Parathyroid adenoma (tissue), 2 donors: ENCODE data around the gene NAA11.

Source experiments
- H2AFZ ChIP-seq: fragments of 300-600 bp; sonication (generic); one replicate; pipeline ENCODE4 v1.7.0; 2017; ENCODE audit warnings: antibody characterized with exemption, mild to moderate bottlenecking
- H3K27ac ChIP-seq: fragments of 300-600 bp; sonication (generic); one replicate; pipeline ENCODE4 v1.7.0; 2017
- H3K27me3 ChIP-seq: fragments of 300-600 bp; sonication (generic); one replicate; pipeline ENCODE4 v1.7.0; 2017; ENCODE audit warnings: low read length; ENCODE audit not compliant: control insufficient read depth, insufficient read depth
- H3K36me3 ChIP-seq: fragments of 300-600 bp; sonication (generic); one replicate; pipeline ENCODE4 v1.7.0; 2017; ENCODE audit warnings: low read length; ENCODE audit not compliant: control insufficient read depth, insufficient read depth
- H3K4me1 ChIP-seq: fragments of 300-600 bp; sonication (generic); one replicate; pipeline ENCODE4 v1.7.0; 2017; ENCODE audit warnings: control low read depth
- H3K4me2 ChIP-seq: fragments of 300-600 bp; sonication (generic); one replicate; pipeline ENCODE4 v1.7.0; 2017; ENCODE audit warnings: low read length
- H3K4me3 ChIP-seq: fragments of 300-600 bp; sonication (generic); one replicate; pipeline ENCODE4 v1.7.0; 2017; ENCODE audit warnings: low read depth, low read length
- H3K79me2 ChIP-seq: fragments of 300-600 bp; sonication (generic); one replicate; pipeline ENCODE4 v1.7.0; 2017; ENCODE audit warnings: control low read depth
- H3K9ac ChIP-seq: fragments of 300-600 bp; sonication (generic); one replicate; pipeline ENCODE4 v1.7.0; 2017; ENCODE audit warnings: mild to moderate bottlenecking
- H3K9me3 ChIP-seq: fragments of 300-600 bp; sonication (generic); one replicate; pipeline ENCODE4 v1.7.0; 2017; ENCODE audit warnings: low read length; ENCODE audit not compliant: control insufficient read depth
- TF ChIP-seq, protein P1 (sequence below): fragments of 300-600 bp; sonication (generic); IDR thresholded peaks from one replicate; pipeline ENCODE4 v1.7.0; 2017; ENCODE audit warnings: antibody characterized with exemption, mild to moderate bottlenecking
- donor health status: primary hyperparathyroidism.

Gene NAA11

GRCh38 chr4:79273915-79274314 lies 51.9 kb downstream of the NAA11 start:
- H3K9ac ChIP-seq: no peak overlapping the region
- TF ChIP-seq, protein P1, sequence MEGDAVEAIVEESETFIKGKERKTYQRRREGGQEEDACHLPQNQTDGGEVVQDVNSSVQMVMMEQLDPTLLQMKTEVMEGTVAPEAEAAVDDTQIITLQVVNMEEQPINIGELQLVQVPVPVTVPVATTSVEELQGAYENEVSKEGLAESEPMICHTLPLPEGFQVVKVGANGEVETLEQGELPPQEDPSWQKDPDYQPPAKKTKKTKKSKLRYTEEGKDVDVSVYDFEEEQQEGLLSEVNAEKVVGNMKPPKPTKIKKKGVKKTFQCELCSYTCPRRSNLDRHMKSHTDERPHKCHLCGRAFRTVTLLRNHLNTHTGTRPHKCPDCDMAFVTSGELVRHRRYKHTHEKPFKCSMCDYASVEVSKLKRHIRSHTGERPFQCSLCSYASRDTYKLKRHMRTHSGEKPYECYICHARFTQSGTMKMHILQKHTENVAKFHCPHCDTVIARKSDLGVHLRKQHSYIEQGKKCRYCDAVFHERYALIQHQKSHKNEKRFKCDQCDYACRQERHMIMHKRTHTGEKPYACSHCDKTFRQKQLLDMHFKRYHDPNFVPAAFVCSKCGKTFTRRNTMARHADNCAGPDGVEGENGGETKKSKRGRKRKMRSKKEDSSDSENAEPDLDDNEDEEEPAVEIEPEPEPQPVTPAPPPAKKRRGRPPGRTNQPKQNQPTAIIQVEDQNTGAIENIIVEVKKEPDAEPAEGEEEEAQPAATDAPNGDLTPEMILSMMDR: no peak

DNA sequence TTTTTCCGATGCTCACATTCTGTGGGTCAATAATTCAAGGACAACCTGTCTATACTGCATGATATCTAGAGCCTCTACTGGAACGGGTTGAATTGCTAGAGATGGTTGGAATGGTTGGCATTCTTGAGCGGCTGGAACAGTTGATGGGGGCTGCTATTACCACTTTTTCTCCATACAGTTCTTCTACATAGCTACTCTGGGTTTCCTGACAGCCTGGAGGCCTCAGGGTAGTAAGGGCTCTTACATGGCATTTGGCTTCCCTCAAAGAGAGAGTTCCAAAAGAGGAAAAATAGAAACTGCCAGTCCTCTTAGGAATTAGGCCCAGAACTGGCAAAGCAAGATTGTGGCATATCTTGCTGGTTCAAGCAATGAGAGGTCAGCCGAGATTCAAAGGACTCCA lies 53.1 kb downstream of the NAA11 start:
- H3K9ac ChIP-seq: no peak overlapping the region
- no peaks in the 10 kb centered on the region for H3K79me2 ChIP-seq
- H3K4me1 ChIP-seq: no peaks in the 10 kb centered on the region
- no peak overlapping the region for H3K4me2 ChIP-seq
- H3K27ac ChIP-seq: no peak overlapping the region
- no peaks in the 10 kb centered on the region for H3K9me3 ChIP-seq
- H2AFZ ChIP-seq: no peak overlapping the region
- TF ChIP-seq, protein P1: no peak
- H3K36me3 ChIP-seq: no peaks in the 10 kb centered on the region
- H3K4me3 ChIP-seq: no peak overlapping the region
- no peaks in the 10 kb centered on the region for H3K27me3 ChIP-seq

More at GRCh38 chr4:79273915-79274314, 51.9 kb downstream of the NAA11 start:
- Histone ChIP-seq H2AFZ (no peak overlapping the region), H3K27me3 (no peaks in the 10 kb centered on the region), H3K27ac (no peak overlapping the region), H3K79me2 (no peaks in the 10 kb centered on the region), H3K4me3 (no peak overlapping the region), H3K4me1 (no peaks in the 10 kb centered on the region), H3K36me3 (no peaks in the 10 kb centered on the region), H3K9me3 (no peaks in the 10 kb centered on the region), H3K4me2 (no peak overlapping the region)

- Histone ChIP-seq H2AFZ (no peak overlapping the region), H3K27me3 (no peaks in the 10 kb centered on the region), H3K79me2 (no peaks in the 10 kb centered on the region), H3K36me3 (no peaks in the 10 kb centered on the region), H3K4me1 (no peaks in the 10 kb centered on the region), H3K4me3 (no peak overlapping the region), H3K9ac (no peak overlapping the region), H3K4me2 (no peak overlapping the region), H3K27ac (no peak overlapping the region), H3K9me3 (no peaks in the 10 kb centered on the region)
- TF ChIP-seq, protein P1: no peak
These were observed 53.7 kb downstream of the NAA11 start for GRCh38 chr4:79272126-79272525.

DNA sequence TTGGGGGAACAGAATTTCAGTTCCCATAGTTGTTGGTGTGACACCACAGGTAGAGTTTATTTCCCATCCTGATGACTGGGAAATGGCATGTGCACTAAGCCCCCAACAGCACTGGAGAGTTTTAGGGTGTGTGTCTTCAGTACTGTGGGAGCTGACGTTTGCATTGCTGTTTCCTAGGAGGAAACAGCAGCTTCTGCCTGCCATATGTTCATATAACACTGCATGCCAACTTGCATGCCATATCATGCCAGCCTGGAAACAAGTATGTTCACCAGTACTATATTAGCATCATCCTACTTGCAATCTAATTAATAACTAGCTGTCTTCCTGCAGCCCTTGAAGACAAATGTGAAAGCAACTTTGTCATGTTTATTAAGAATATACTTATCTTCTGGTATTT lies 58.2 kb downstream of the NAA11 start:
- Histone ChIP-seq H3K36me3 (no peaks in the 10 kb centered on the region), H2AFZ (no peak overlapping the region), H3K79me2 (no peaks in the 10 kb centered on the region), H3K9me3 (no peaks in the 10 kb centered on the region), H3K27ac (no peak overlapping the region), H3K4me2 (no peak overlapping the region), H3K27me3 (no peaks in the 10 kb centered on the region), H3K4me3 (no peak overlapping the region), H3K9ac (no peak overlapping the region), H3K4me1 (no peaks in the 10 kb centered on the region)
- TF ChIP-seq, protein P1: no peak
